K562 (cell line): ENCODE measurements around the gene STOX2. TPM values are rescaled to one million over a fixed set of nuclear protein-coding genes. Genes with fewer than 3 reads are reported as not detected.

Experiments used
- ATAC-seq: fragments of 200-7000 bp; cut with Tn5 transposase; 3 replicates; pipeline ENCODE4 v1.9.1; 2020; ENCODE audit warnings: moderate library complexity
- BruUV-seq: library from RNA; stranded (reverse); fragments of 400-500 nt; replicated peaks from 2 replicates; lab custom pipeline; 2021; lab: Mats Ljungman, UMichigan
- CTCF ChIA-PET: fragments of 300-600 bp; formaldehyde crosslinking; extraction: SDS; loops from one replicate; lab custom pipeline; 2021; ENCODE audit warnings: low intra/inter-chr PET ratio; lab: Yijun Ruan, JAX
- POLR2A ChIA-PET: fragments of 300-600, 350-650 bp; sonication (Branson Sonifier 250); formaldehyde crosslinking; extraction: SDS; loops from one replicate; lab custom pipeline; 2021; ENCODE audit warnings: antibody characterized with exemption, inconsistent platforms; lab: Yijun Ruan, JAX
- DNase-seq, 4 experiments: peaks; one replicate each; pipeline versions ENCODE4 v3.0.0 to v3.0.0-alpha.2; 2011 to 2018; ENCODE audit warnings: low spot score in 3 of 4, mixed read lengths in 3 of 4; ENCODE audit errors: extremely low read depth in 1 of 4
- FAIRE-seq: peaks from 2 replicates; lab custom pipeline; 2011; peaks lifted over from hg19 to GRCh38; lab: Jason Lieb, UNC
- H2AFZ ChIP-seq: 2 replicates; pipeline ENCODE4 v1.6.0; 2011; ENCODE audit warnings: low read depth, low read length, control low read depth, inconsistent platforms
- H3K27ac ChIP-seq: fragments of 200-600 bp; 3 replicates; pipeline ENCODE4 v1.8.0; 2011; ENCODE audit warnings: low read depth, mild to moderate bottlenecking, control low read depth, inconsistent platforms, low read length, moderate library complexity, mixed read lengths; ENCODE audit errors: extremely low read depth
- H3K27me3 ChIP-seq, 2 experiments: fragments of 300-600 bp in 1 of 2; 2 replicates in 1 of 2; 3 replicates in 1 of 2; pipeline versions ENCODE4 v1.6.0 to v1.8.0; 2011; ENCODE audit warnings: inconsistent platforms in 2 of 2, low read length in 2 of 2, mild to moderate bottlenecking in 1 of 2, mixed read lengths in 1 of 2, moderate library complexity in 1 of 2; ENCODE audit not compliant: control insufficient read depth in 2 of 2, insufficient read depth in 2 of 2
- H3K36me3 ChIP-seq: fragments of 300-600 bp; 3 replicates; pipeline ENCODE4 v1.8.0; 2011; ENCODE audit warnings: mild to moderate bottlenecking, low read length, inconsistent platforms; ENCODE audit not compliant: control insufficient read depth, insufficient read depth
- H3K4me1 ChIP-seq, 2 experiments: fragments of 200-600 bp in 1 of 2; replicated peaks in 1 of 2; 2 replicates in 1 of 2; 3 replicates in 1 of 2; pipeline versions ENCODE4 v1.5.1 to v1.8.0; 2011; ENCODE audit warnings: inconsistent platforms in 2 of 2, low read length in 2 of 2, mild to moderate bottlenecking in 1 of 2, mixed read lengths in 1 of 2, moderate library complexity in 1 of 2; ENCODE audit not compliant: control insufficient read depth in 2 of 2, insufficient read depth in 2 of 2
- H3K4me2 ChIP-seq: 2 replicates; pipeline ENCODE4 v1.6.1; 2011; ENCODE audit warnings: low read length, control low read depth, inconsistent platforms, mixed read lengths; ENCODE audit not compliant: insufficient read depth
- H3K4me3 ChIP-seq: fragments of 200-600 bp; sonication (generic), shearing (Covaris generic); 2 replicates; pipeline ENCODE4 v1.5.1; 2016; ENCODE audit warnings: control low read depth, inconsistent platforms
- H3K79me2 ChIP-seq: fragments of 200-600 bp; 3 replicates; pipeline ENCODE4 v1.8.0; 2011; ENCODE audit warnings: low read length, inconsistent platforms; ENCODE audit not compliant: control insufficient read depth, insufficient read depth
- H3K9ac ChIP-seq, 2 experiments: 2 replicates each; pipeline versions ENCODE4 v1.6.0 to v1.6.1; 2011; ENCODE audit warnings: low read depth in 2 of 2, low read length in 2 of 2, control low read depth in 1 of 2, inconsistent platforms in 1 of 2, mild to moderate bottlenecking in 1 of 2, mixed read lengths in 1 of 2; ENCODE audit not compliant: insufficient read depth in 1 of 2
- H3K9me1 ChIP-seq: one replicate; pipeline ENCODE4 v1.6.0; 2011; ENCODE audit warnings: inconsistent platforms, mild to moderate bottlenecking, low read length, moderate library complexity; ENCODE audit not compliant: control insufficient read depth, insufficient read depth
- H3K9me3 ChIP-seq: replicated peaks from 2 replicates; pipeline ENCODE4 v1.5.1; 2011; ENCODE audit warnings: low read depth, low read length, inconsistent platforms; ENCODE audit not compliant: control insufficient read depth, insufficient read depth
- H4K20me1 ChIP-seq: replicated peaks from 2 replicates; pipeline ENCODE4 v1.6.1; 2011; ENCODE audit warnings: low read length, inconsistent platforms, mixed read lengths; ENCODE audit not compliant: control insufficient read depth, insufficient read depth
- FOXO4 ChIP-seq: fragments of 450-650 bp; formaldehyde crosslinking; IDR thresholded peaks from 2 replicates; pipeline ENCODE4 v1.4.0; 2020; ENCODE audit warnings: mild to moderate bottlenecking, moderate library complexity
- HES1 ChIP-seq: fragments of 450-650 bp; IDR thresholded peaks from 2 replicates; pipeline ENCODE4 v1.6.1; 2016; ENCODE audit warnings: low read depth, mild to moderate bottlenecking, moderate library complexity
- HNRNPK ChIP-seq: fragments of 200-400 bp; formaldehyde crosslinking; IDR thresholded peaks from one replicate; pipeline ENCODE4 v1.6.1; 2018; ENCODE audit warnings: mild to moderate bottlenecking, low read depth, low read length; ENCODE audit not compliant: poor library complexity, severe bottlenecking
- MEIS2 ChIP-seq: fragments of 450-650 bp; IDR thresholded peaks from 2 replicates; pipeline ENCODE4 v1.6.1; 2014; ENCODE audit warnings: mild to moderate bottlenecking; ENCODE audit not compliant: partially characterized antibody
- NR3C1 ChIP-seq: sonication (generic); formaldehyde crosslinking; IDR thresholded peaks from 2 replicates; pipeline ENCODE4 v1.8.1; 2022; ENCODE audit warnings: missing genetic modification reagents
- POLR2AphosphoS5 ChIP-seq: IDR thresholded peaks from 2 replicates; pipeline ENCODE4 v1.6.1; 2011; ENCODE audit warnings: mild to moderate bottlenecking, low read depth, low read length, moderate library complexity; ENCODE audit not compliant: control insufficient read depth, insufficient read depth
- PRPF4 ChIP-seq: fragments of 200-400 bp; formaldehyde crosslinking; IDR thresholded peaks from one replicate; pipeline ENCODE4 v1.6.1; 2017; ENCODE audit warnings: low read length, low read depth, mild to moderate bottlenecking; ENCODE audit not compliant: insufficient read depth, poor library complexity, severe bottlenecking
- PYGO2 ChIP-seq: fragments of 450-650 bp; IDR thresholded peaks from 2 replicates; pipeline ENCODE4 v1.6.1; 2016; ENCODE audit warnings: mild to moderate bottlenecking, missing genetic modification characterization, moderate library complexity, missing compliant biosample characterization
- RBM15 ChIP-seq: fragments of 200-400 bp; formaldehyde crosslinking; IDR thresholded peaks from 2 replicates; pipeline ENCODE4 v1.6.1; 2018; ENCODE audit warnings: mild to moderate bottlenecking, low read length, moderate library complexity; ENCODE audit not compliant: insufficient read depth
- SAP30 ChIP-seq: fragments of 200-600 bp; sonication (generic); IDR thresholded peaks from 2 replicates; pipeline ENCODE4 v1.6.1; 2012; ENCODE audit warnings: borderline replicate concordance, low read depth, mild to moderate bottlenecking, moderate library complexity, low read length, control low read depth, inconsistent platforms; ENCODE audit not compliant: insufficient read depth, poor library complexity, severe bottlenecking
- SRSF9 ChIP-seq: fragments of 200-400 bp; formaldehyde crosslinking; IDR thresholded peaks from 2 replicates; pipeline ENCODE4 v1.6.1; 2017; ENCODE audit warnings: low read depth, low read length, borderline replicate concordance
- TAF9B ChIP-seq: fragments of 450-650 bp; IDR thresholded peaks from 2 replicates; pipeline ENCODE4 v1.6.1; 2018; ENCODE audit warnings: mild to moderate bottlenecking; ENCODE audit not compliant: partially characterized antibody
- ZNF197 ChIP-seq: fragments of 200-800 bp; sonication (Bioruptor generic); IDR thresholded peaks from 2 replicates; pipeline ENCODE4 v1.6.1; 2016; ENCODE audit warnings: low read depth, missing genetic modification characterization, missing compliant biosample characterization
- ZNF436 ChIP-seq: fragments of 250-450, 450-650 bp; sonication (Bioruptor Pico); formaldehyde crosslinking; IDR thresholded peaks from 2 replicates; pipeline ENCODE4 v1.7.0; 2020; ENCODE audit warnings: mild to moderate bottlenecking
- ZNF551 ChIP-seq: fragments of 250-450 bp; sonication (Bioruptor Pico); IDR thresholded peaks from 2 replicates; pipeline ENCODE4 v1.5.0; 2021; ENCODE audit warnings: mild to moderate bottlenecking, moderate library complexity
- ZNF76 ChIP-seq: fragments of 250-450 bp; sonication (Bioruptor Pico); IDR thresholded peaks from 2 replicates; pipeline ENCODE4 v1.4.0; 2020; ENCODE audit warnings: mild to moderate bottlenecking, moderate library complexity, borderline replicate concordance
- WGBS: fragments of 100-300 bp; shearing (Covaris generic); methylation state at CpG from one replicate; pipeline ENCODE4 v1.1.6; 2016; ENCODE audit warnings: low coverage, mixed read lengths; ENCODE audit not compliant: insufficient coverage; ENCODE audit errors: missing lambda C conversion rate; 5-methylcytosine and 5-hydroxymethylcytosine counted together
- in situ Hi-C: fragments of 300-500 bp; cut with MboI; formaldehyde crosslinking; loops from 4 replicates; pipeline ENCODE4 v1.15.0; 2018; ENCODE audit warnings: inconsistent platforms, mixed read lengths
- intact Hi-C: fragments of 100-400 bp; cut with micrococcal nuclease; formaldehyde crosslinking; loops from 2 replicates; pipeline ENCODE4 v1.14.2; 2022
- polyA plus RNA-seq, 8 experiments: library from polyadenylated mRNA; depleted of rRNA in 4 of 8; stranded (reverse) in 5 of 8; unstranded in 3 of 8; fragments of >200 nt; fragmentation: Nextera tagmentation in 2 of 8; fragmentation: Illumina TruSeq in 1 of 8; extraction: Ambion mirVana in 2 of 8; extraction: Trizol in 1 of 8; gene quantifications; 2 replicates each; pipeline versions ENCODE4 v1.2.1 to v1.2.3, GENCODE V29; 2011 to 2014; ENCODE audit warnings: inconsistent platforms in 1 of 8, missing spikeins in 1 of 8
- total RNA-seq, 7 experiments: library from RNA; depleted of rRNA in 6 of 7; stranded (reverse); fragments of >200 nt in 6 of 7; fragmentation: Illumina TruSeq in 2 of 7; extraction: Trizol in 2 of 7; gene quantifications; 2 replicates each; pipeline versions ENCODE4 v1.2.1 to v1.2.3, GENCODE V29; 2011 to 2021; ENCODE audit warnings: low replicate concordance in 1 of 7
- TF ChIP-seq, protein P1 (sequence below), 2 experiments: fragments of 450-650 bp; IDR thresholded peaks; 2 replicates each; pipeline ENCODE4 v1.6.1; 2016

Gene STOX2
- total and polyA plus RNA-seq, 9 of the 15 experiments (the other 6 are each of a cell fraction or from before 2014, with no cell fraction given): not detected

DNA sequence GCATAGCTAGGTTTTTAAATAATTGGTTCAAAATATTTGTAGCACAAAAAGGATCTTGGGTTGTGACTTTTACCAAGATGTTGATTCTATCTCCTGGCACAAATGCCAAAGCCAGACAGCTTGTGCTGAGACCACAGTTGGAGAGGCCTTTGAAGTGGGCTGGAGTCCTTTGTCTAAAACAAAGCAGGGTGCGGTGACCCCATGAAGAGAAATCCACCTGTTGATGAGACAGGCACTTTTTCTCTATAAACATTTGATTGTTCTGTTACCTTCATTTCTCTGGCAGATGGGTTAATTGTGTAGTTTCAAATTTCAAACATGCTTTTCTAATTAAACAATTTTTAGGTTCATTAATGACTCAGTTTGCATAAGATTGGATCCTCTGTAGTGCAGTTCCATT is 56.7 kb downstream of the STOX2 start:
- 0% methylated on average over 1 of the region's 1 CpG for WGBS
- H3K9me3 ChIP-seq: no peaks in the 10 kb centered on the region
- in situ Hi-C loops (no loop called here), intact Hi-C loops (no loop called here)
- no peaks in the 10 kb centered on the region for H3K9me1 ChIP-seq
- FAIRE-seq (no peak), DNase-seq (no peak), ATAC-seq (no peak)
- BruUV-seq: no TSS peak
- ChIA-PET CTCF (no interaction called here), POLR2A (interaction anchor here (1.2 kb wide), 1 partner anchor 13 kb away, joined by 3 read pairs; no protein-coding TSS in a partner anchor)
- no peaks in the 10 kb centered on the region for H3K4me1 ChIP-seq
- no peak overlapping the region for H3K27ac ChIP-seq
- no peak overlapping the region for H3K9ac ChIP-seq
- H3K27me3 ChIP-seq: peaks cover 9 to 21% of the 10 kb centered on the region in 2 experiments
- no peak overlapping the region for H3K4me3 ChIP-seq
- H2AFZ ChIP-seq: no peak overlapping the region
- no peaks in the 10 kb centered on the region for H4K20me1 ChIP-seq
- no peak overlapping the region for H3K4me2 ChIP-seq
- no peaks in the 10 kb centered on the region for H3K36me3 ChIP-seq
- H3K79me2 ChIP-seq: no peaks in the 10 kb centered on the region
- no peak for TF ChIP-seq POLR2AphosphoS5
- TF ChIP-seq MEIS2: no peak
- TF ChIP-seq, protein P1, sequence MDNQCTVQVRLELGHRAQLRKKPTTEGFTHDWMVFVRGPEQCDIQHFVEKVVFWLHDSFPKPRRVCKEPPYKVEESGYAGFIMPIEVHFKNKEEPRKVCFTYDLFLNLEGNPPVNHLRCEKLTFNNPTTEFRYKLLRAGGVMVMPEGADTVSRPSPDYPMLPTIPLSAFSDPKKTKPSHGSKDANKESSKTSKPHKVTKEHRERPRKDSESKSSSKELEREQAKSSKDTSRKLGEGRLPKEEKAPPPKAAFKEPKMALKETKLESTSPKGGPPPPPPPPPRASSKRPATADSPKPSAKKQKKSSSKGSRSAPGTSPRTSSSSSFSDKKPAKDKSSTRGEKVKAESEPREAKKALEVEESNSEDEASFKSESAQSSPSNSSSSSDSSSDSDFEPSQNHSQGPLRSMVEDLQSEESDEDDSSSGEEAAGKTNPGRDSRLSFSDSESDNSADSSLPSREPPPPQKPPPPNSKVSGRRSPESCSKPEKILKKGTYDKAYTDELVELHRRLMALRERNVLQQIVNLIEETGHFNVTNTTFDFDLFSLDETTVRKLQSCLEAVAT (IDR thresholded peaks at IDR 0.05): no peak
- TF ChIP-seq TAF9B: no peak
- no peak for TF ChIP-seq ZNF197 (CRISPR knock-in tag)
- TF ChIP-seq SRSF9: no peak
- no peak for TF ChIP-seq ZNF436
- TF ChIP-seq ZNF76: no peak
- no peak for TF ChIP-seq ZNF551
- no peak for TF ChIP-seq HES1
- no peak for TF ChIP-seq RBM15
- TF ChIP-seq NR3C1 (CRISPR knock-in tag): no peak
- no peak for TF ChIP-seq PYGO2 (tag)
- TF ChIP-seq PRPF4: no peak
- TF ChIP-seq HNRNPK: no peak
- TF ChIP-seq FOXO4: no peak
- no peak for TF ChIP-seq SAP30
